CD14-positive monocyte (primary cell): Measurements from ENCODE around the gene PLPPR5. TPM values are rescaled to one million over a fixed set of nuclear protein-coding genes. Genes with fewer than 3 reads are reported as not detected.

Source experiments
- DNase-seq, 3 donors: peaks; one replicate each; pipeline ENCODE4 v3.0.0-alpha.2; 2011 to 2022
- H2AFZ ChIP-seq: 2 replicates; pipeline ENCODE4 v1.6.0; 2012; ENCODE audit warnings: mild to moderate bottlenecking, low read depth, low read length, inconsistent platforms; ENCODE audit not compliant: insufficient read depth, poor library complexity, severe bottlenecking
- H3K27ac ChIP-seq, 2 donors: 1 replicate in 1 of 2; 2 replicates in 1 of 2; pipeline ENCODE4 v1.5.1; 2012 to 2013; ENCODE audit warnings: low read length in 2 of 2, control low read depth in 1 of 2, inconsistent platforms in 1 of 2, low read depth in 1 of 2, mild to moderate bottlenecking in 1 of 2
- H3K27me3 ChIP-seq, 2 donors: one replicate each; pipeline versions ENCODE4 v1.6.0 to v1.6.1; 2011 to 2013; ENCODE audit warnings: low read length in 2 of 2; ENCODE audit not compliant: control insufficient read depth in 2 of 2, insufficient read depth in 2 of 2
- H3K36me3 ChIP-seq, 2 donors: replicated peaks in 1 of 2; 1 replicate in 1 of 2; 2 replicates in 1 of 2; pipeline versions ENCODE4 v1.5.1 to v1.6.1; 2012 to 2013; ENCODE audit warnings: low read length in 2 of 2, control low read depth in 1 of 2, inconsistent platforms in 1 of 2, mild to moderate bottlenecking in 1 of 2; ENCODE audit not compliant: insufficient read depth in 2 of 2, control insufficient read depth in 1 of 2
- H3K4me1 ChIP-seq, 2 donors: 1 replicate in 1 of 2; 2 replicates in 1 of 2; pipeline versions ENCODE4 v1.5.1 to v1.6.1; 2012 to 2013; ENCODE audit warnings: low read length in 2 of 2, control low read depth in 1 of 2, inconsistent platforms in 1 of 2, mild to moderate bottlenecking in 1 of 2, moderate library complexity in 1 of 2; ENCODE audit not compliant: insufficient read depth in 2 of 2, control insufficient read depth in 1 of 2
- H3K4me2 ChIP-seq: replicated peaks from 2 replicates; pipeline ENCODE3; 2012; ENCODE audit warnings: low read length, moderate library complexity, mild to moderate bottlenecking; ENCODE audit not compliant: poor library complexity, severe bottlenecking; ENCODE audit errors: extremely low read depth
- H3K4me3 ChIP-seq, 3 experiments: fragments of 200-600 bp in 1 of 3; sonication (generic) in 1 of 3; replicated peaks in 1 of 3; 1 replicate in 2 of 3; 2 replicates in 1 of 3; pipeline ENCODE4 v1.5.1; 2011 to 2013; ENCODE audit warnings: low read length in 3 of 3, mild to moderate bottlenecking in 3 of 3, control low read depth in 2 of 3, low read depth in 2 of 3, inconsistent platforms in 1 of 3, moderate library complexity in 1 of 3
- H3K79me2 ChIP-seq: 2 replicates; pipeline ENCODE4 v1.6.0; 2012; ENCODE audit warnings: mild to moderate bottlenecking, control low read depth, inconsistent platforms, low read length, moderate library complexity; ENCODE audit not compliant: insufficient read depth
- H3K9ac ChIP-seq: 2 replicates; pipeline ENCODE4 v1.6.0; 2017; ENCODE audit warnings: low read length, mild to moderate bottlenecking; ENCODE audit not compliant: insufficient read depth, poor library complexity, severe bottlenecking
- H3K9me3 ChIP-seq, 2 donors: replicated peaks in 1 of 2; 1 replicate in 1 of 2; 2 replicates in 1 of 2; pipeline versions ENCODE4 v1.5.1 to v1.6.1; 2012 to 2013; ENCODE audit warnings: low read length in 2 of 2, control low read depth in 1 of 2; ENCODE audit not compliant: control insufficient read depth in 1 of 2, insufficient read depth in 1 of 2
- H4K20me1 ChIP-seq: 2 replicates; pipeline ENCODE4 v1.6.0; 2012; ENCODE audit warnings: mild to moderate bottlenecking, low read length, control low read depth, moderate library complexity; ENCODE audit not compliant: insufficient read depth
- H3K27ac Mint-ChIP-seq, 7 donors: one replicate each; pipeline ENCODE4 v1.8.0; 2020; ENCODE audit warnings: mild to moderate bottlenecking in 7 of 7, mixed read lengths in 7 of 7, moderate library complexity in 6 of 7, inconsistent platforms in 2 of 7
- H3K27me3 Mint-ChIP-seq, 3 donors: one replicate each; pipeline ENCODE4 v1.8.0; 2021 to 2022; ENCODE audit warnings: low read depth in 3 of 3, mild to moderate bottlenecking in 3 of 3, mixed read lengths in 3 of 3, moderate library complexity in 3 of 3, inconsistent platforms in 1 of 3
- H3K36me3 Mint-ChIP-seq, 2 donors: one replicate each; pipeline ENCODE4 v1.8.0; 2020; ENCODE audit warnings: mixed read lengths in 2 of 2, inconsistent platforms in 1 of 2, mild to moderate bottlenecking in 1 of 2
- H3K4me1 Mint-ChIP-seq: one replicate; pipeline ENCODE4 v1.8.0; 2020; ENCODE audit warnings: mild to moderate bottlenecking, mixed read lengths
- H3K4me3 Mint-ChIP-seq, 2 donors: one replicate each; pipeline ENCODE4 v1.8.0; 2020; ENCODE audit warnings: mild to moderate bottlenecking in 2 of 2, mixed read lengths in 2 of 2, moderate library complexity in 1 of 2
- H3K9me3 Mint-ChIP-seq, 7 donors: one replicate each; pipeline ENCODE4 v1.8.0; 2020 to 2022; ENCODE audit warnings: mixed read lengths in 7 of 7, mild to moderate bottlenecking in 6 of 7, moderate library complexity in 6 of 7, inconsistent platforms in 2 of 7
- CTCF ChIP-seq: fragments of 200-600 bp; IDR thresholded peaks from one replicate; pipeline ENCODE4 v1.8.0; 2022; ENCODE audit warnings: antibody characterized with exemption, mild to moderate bottlenecking
- WGBS: methylation state at CpG from one replicate; pipeline ENCODE4 v1.1.5; 2013; ENCODE audit warnings: missing lambda C conversion rate; ENCODE audit not compliant: insufficient coverage; 5-methylcytosine and 5-hydroxymethylcytosine counted together
- intact Hi-C, 2 donors: fragments of 100-400 bp; cut with micrococcal nuclease; formaldehyde crosslinking; loops; one replicate each; pipeline versions ENCODE4 v1.15.0 to v1.15.1; 2023
- polyA plus RNA-seq, 3 donors: library from polyadenylated mRNA; depleted of rRNA in 1 of 3; unstranded in 2 of 3; stranded (reverse) in 1 of 3; fragments of 300-500 nt in 2 of 3; fragments of >200 nt in 1 of 3; fragmentation: Illumina TruSeq in 2 of 3; gene quantifications; 1 replicate in 2 of 3; 2 replicates in 1 of 3; pipeline ENCODE4 v1.2.3, GENCODE V29; 2012 to 2021

PLPPR5 gene
- polyA plus RNA-seq, 3 donors, result not detected

GRCh38 chr1:98874828-98875227 lies 129.8 kb downstream of the PLPPR5 start:
- peaks cover 0 to 10% (median 7%) of the 10 kb centered on the region in 7 donors for H3K9me3 Mint-ChIP-seq

More at GRCh38 chr1:98874828-98875227, 129.8 kb downstream of the PLPPR5 start:
- H3K9me3 ChIP-seq, result no peaks in the 10 kb centered on the region
- no peak for DNase-seq
- peaks cover 13% of the 10 kb centered on the region in 2 donors for H3K4me1 ChIP-seq
- H3K9ac ChIP-seq, result no peak overlapping the region
- TF ChIP-seq CTCF, result no peak
- H3K27ac ChIP-seq, result no peak overlapping the region
- Mint-ChIP-seq H3K4me3 (no peak overlapping the region), H3K27ac (no peak overlapping the region), H3K27me3 (peaks cover 0 to 2% (median 2%) of the 10 kb centered on the region in 3 donors), H3K4me1 (peaks cover 15% of the 10 kb centered on the region), H3K36me3 (no peaks in the 10 kb centered on the region)
- no peak overlapping the region for H3K4me3 ChIP-seq
- H3K36me3 ChIP-seq, result no peaks in the 10 kb centered on the region
- H3K27me3 ChIP-seq, result no peaks in the 10 kb centered on the region
- intact Hi-C loops, result no loop called here
- WGBS, result no CpG with 5 or more reads among the region's 2 CpGs
- no peak overlapping the region for H2AFZ ChIP-seq
- no peaks in the 10 kb centered on the region for H3K79me2 ChIP-seq
- H3K4me2 ChIP-seq, result no peak overlapping the region
- H4K20me1 ChIP-seq, result no peaks in the 10 kb centered on the region
